HG03103 (cell line): ENCODE measurements around the gene VIPAS39.
"Not testable (repeated sequence)": the region's sequence is repeated elsewhere in the genome, so short reads cannot be mapped to it uniquely, and the experiment has no call there.

ENCODE experiments used
- ATAC-seq: cut with Tn5 transposase; IDR thresholded peaks from one replicate; pipeline ENCODE4 v1.9.1; 2021; ENCODE audit warnings: low read depth; ENCODE audit not compliant: unreplicated experiment

Gene VIPAS39

GRCh38 chr14:77473921-77474320 is 16.5 kb upstream of the VIPAS39 start:
- no peak for ATAC-seq

DNA sequence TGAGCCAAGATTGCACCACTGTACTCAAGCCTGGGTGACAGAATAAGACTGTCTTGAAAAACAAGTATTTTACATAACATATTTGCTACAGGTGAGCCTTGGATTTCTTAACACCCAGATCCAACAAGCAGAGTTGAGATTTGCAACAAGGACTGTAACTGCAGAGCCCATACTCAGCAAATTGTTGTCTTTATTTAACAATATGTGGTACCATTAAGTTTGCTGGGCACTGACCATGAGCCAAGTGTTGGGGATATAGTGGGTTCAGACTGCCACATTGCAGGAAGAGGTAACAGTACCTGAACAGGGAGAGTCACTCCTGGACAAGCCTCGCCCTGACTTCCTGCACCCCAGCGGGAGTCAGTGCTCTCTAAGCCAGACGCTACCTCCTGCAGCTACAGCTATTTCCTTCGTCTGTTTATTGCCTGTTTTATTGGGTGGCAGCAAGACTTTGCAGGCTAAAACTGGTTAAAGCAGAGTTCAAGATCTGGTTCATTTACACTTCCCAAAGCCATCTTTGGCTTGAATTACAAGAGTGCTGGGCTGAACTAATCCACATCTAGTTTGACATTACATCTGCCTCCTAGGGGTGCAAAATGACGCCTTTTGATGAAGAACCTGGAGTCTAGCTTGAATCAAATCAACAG is 12.9 kb upstream of the VIPAS39 start:
- ATAC-seq: no peak

GRCh38 chr14:77469539-77469938 is 12.1 kb upstream of the VIPAS39 start:
- ATAC-seq: no peak

DNA sequence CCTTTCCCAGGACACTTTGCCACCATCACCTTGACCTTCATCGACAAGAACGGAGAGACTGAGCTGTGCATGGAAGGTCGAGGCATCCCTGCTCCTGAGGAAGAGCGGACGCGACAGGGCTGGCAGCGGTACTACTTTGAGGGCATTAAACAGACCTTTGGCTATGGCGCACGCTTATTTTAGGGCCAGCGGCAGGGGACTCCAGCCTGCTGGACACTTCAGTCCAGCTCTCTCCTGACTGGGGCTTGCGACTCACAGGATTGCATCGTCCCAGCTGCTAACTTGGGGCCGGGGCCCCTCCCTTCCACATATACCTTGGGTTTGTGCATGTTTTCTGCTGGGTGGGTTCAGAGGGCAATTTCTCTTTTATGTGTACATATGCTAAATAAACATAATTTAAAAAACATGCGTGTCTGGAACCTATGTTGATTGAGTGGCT is 11.7 kb upstream of the VIPAS39 start:
- no peak for ATAC-seq

- ATAC-seq: no peak
Measured at GRCh38 chr14:77467801-77468200, 10.4 kb upstream of the VIPAS39 start.

DNA sequence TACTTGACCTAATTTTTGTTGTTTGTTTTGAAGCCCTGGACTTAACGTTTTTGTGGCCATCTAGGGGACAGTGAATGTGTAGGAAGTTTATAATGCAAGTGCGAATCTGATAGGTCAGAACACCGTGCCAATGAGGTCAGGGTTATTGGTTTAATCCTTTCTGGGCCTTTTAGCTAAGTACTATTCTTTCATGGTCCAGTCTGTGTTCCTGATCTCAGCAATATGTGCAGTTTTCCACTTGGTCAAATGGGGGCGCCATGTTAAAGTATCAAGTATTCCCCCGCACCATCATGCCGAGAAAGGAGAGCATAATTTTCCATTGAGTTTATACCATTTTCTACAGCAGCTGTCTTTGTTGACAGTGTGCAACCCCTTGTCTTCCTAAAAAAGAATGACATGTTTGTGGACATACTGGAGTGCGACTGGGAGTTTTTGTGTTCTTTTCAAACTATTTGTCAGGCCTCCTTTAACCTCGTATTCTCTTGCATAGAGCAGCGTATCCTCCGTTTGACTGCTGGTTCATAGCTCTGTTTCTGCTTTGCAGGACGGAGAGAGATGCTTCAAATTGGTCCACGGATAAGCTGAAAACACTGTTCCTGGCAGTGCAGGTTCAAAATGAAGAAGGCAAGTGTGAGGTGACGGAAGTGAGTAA is 1.8 kb upstream of the VIPAS39 start:
- ATAC-seq: no peak

- peak; percentile 12 for ATAC-seq
Measured at GRCh38 chr14:77458249-77458950, 999 bp upstream of the VIPAS39 start.

DNA sequence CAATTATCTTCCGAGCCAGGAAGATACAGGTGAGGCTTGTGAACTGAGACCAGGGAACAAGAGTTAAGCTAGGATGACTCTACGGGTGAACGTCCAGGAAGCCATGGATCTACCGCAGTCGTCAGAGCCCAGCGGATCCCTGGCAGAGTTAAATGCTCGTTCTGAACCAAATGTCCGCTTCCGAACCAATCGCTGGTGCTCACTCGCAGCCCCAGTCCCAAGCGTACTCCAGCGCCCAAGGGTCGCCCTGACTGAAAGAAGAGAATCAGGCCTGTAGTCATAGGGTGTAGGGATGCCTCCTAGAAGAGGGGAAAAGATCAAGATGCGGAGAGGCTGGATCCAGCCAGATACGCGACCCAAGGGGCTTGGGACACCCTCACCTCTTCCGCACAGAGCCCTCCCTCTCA is 283 bp downstream of the VIPAS39 start:
- no peak for ATAC-seq

DNA sequence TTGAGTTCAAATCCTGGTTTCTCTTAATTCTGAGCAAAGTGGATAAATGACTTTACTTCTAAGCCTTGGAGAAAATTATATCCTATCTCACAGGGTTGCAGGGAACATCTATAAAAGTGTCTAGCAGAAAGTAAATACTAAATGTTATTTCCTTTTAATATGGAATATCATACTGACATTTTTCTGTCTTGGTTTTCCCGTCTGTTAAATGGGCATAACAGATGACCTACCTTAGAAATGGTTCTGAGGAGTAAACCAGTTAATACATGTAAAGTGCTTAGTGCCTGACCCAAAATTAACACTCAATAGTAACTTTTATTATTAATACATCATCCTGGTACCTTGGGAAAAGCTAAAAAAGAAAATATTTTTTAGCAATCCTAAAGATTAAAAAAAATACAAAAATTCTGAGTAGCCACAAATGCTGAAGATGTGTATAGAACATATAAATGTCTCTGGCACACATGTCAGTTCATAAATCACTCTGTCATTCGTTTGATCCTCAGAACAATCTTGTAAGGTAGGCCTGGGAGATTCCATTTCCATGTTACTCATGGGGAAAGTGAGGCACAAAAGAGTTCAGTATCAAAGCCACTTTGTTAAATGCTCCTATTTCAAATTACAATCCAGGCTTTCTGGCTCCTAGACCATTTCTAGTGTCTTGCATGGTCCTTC is 1.3 kb downstream of the VIPAS39 start:
- ATAC-seq: no peak

DNA sequence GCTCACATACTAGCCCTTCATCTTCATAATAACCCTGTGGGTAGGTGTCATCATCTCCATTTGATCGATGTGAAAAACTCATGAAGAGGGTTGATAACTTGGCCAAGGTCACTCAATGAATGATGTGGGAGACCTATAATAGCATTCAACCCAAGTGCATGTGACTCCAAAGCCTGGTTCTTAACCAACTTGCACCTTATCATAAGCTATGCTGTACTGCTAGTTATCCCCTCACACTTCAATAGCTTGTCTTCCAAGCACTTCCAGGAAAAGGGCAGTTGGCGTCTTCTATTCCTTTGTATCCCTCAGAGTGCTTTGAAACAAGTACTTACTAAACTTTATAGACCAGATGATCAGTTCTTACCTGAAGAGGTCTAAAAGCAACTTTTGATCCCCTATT is 15.2 kb downstream of the VIPAS39 start:
- no peak for ATAC-seq

DNA sequence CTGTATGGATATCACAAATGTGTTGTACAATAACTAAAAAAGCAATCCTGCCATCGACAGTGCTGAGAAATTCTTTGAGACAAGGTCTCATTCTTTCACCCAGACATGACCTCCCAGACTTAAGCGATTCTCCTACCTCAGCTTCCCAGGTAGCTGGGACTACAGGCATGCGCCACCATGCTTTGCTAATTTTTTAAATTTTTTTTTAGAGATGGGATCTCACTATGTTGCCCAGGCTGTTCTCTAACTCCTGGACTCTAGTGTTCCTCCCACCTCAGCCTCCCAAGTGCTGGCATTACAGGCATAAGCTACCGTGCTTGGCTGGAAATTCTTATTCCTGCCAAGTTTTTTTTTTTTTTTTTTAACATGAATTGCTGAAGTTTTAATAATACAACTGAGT is 17.5 kb downstream of the VIPAS39 start:
- no peak for ATAC-seq

DNA sequence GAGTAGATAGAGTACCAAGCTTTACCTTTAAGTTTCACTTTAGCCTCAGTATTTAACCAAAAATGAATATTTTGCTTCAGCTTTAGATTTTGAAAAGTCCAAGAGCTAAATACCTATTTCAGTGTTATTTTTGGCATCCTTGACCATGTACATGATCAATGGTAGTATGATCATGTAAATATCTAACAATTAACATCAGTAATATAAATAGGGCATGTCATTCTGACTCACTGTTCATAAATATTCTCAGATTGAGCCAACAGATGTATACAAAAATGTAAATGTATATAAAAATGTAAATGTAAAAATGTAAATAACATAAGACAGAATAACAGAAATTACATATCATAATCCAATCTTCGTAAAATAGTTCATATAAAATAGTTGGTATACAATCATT is 18.8 kb downstream of the VIPAS39 start:
- no peak for ATAC-seq

DNA sequence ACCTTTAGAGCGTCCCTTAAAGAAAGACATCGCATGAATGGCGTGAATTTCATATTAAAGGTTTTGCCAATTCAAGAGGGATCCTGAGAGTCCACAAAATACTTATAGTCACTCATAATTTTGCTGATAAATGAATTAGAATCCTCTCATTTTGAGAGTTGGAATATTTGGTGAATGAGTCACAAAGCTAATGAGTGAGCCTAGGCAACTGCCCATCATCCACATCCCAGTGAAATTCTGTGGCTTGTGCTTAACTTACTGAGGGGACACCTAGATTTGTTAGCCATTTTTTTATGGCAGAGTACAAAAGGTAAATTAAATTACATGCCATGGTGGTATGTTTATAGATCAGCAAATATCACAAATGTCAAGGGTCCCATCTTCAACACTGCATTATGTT is 21.4 kb downstream of the VIPAS39 start:
- ATAC-seq: no peak

DNA sequence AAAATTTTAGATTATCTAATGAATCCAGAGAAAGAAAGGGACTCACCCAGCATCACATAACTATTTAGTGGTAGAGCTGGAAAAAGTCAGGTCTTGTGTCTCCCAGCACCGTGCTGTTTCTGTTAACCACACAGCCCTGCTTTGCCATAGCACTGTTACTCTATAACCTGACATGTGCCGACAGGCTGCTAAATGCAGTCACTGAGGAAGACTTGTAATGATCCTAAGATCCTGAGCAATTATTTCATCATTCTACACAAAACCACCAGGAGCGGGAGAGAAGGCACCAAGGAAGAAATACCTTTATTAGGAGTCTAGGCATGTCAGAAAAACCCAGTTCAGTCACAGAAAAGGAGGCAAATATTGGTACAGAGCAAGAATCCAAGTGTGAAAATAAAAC is 31.0 kb downstream of the VIPAS39 start:
- ATAC-seq: no peak

- ATAC-seq: no peak
Measured at GRCh38 chr14:77424862-77425261, 32.5 kb downstream of the VIPAS39 start.

- ATAC-seq: no peak
Measured at GRCh38 chr14:77423423-77423822, 34.0 kb downstream of the VIPAS39 start, which contains the start of gene NOXRED1. Gene NOXRED1, minus strand, starts transcription at chr14:77423523. Its CDS starts 634 bp downstream, at chr14:77422889.

- ATAC-seq: no peak
Measured at GRCh38 chr14:77421201-77421600, 36.2 kb downstream of the VIPAS39 start.

DNA sequence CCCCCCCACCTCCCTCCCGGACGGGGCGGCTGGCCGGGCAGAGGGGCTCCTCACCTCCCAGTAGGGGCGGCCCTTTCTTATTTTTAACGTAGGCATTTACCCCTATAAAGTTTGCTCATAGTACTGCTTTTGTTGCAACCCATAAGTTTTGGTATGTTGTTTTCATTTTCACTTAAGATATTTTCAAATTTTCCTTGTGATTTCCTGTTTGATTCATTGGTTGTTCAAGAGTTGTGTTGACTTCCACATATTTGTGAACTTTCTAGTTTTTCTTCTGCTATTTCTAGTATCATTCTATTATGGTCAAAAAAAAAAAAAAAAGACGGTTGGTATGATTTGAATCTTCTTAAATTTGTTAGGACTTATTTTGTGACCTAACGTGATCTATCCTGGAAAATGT is 40.6 kb downstream of the VIPAS39 start:
- ATAC-seq: no peak

DNA sequence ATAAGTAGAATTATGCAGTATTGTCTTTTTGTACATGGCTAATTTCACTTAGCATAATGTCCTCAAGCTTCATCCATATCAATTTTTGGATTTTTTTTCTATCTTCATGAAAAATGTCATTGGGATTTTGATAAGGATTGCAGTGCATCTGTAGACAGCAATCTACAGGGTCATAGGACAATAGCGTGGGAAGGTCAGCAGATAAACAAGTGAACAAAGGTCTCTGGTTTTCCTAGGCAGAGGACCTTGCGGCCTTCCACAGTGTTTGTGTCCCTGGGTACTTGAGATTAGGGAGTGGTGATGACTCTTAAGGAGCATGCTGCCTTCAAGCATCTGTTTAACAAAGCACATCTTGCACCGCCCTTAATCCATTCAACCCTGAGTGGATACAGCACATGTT is 41.3 kb downstream of the VIPAS39 start:
- not testable (repeated sequence) for ATAC-seq

DNA sequence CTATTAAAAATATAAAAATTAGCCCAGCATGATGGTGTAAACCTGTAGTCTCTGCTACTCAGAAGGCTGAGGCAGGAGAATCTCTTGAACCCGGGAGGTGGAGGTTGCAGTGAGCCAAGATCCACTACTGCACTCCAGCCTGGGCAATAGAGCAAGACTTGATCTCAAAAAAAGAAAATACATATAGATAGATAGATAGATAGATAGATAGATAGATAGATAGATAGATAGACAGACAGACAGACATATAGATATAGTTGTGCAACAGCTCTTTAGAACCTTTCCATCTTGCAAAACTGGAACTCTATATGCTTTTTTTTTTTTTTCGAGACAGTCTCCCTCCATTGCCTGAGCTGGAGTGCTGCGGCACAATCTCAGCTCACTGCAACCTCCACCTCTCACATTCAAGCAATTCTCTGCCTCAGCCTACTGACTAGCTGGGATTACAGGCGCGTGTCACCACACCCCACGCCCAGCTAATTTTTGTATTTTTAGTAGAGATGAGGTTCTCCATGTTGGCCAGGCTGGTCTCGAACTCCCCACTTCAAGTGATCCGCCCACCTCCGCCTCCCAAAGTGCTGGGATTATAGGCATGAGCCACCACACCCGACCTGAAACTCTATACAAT is 41.9 kb downstream of the VIPAS39 start:
- not testable (repeated sequence) for ATAC-seq

GRCh38 chr14:77409131-77409533 is 48.3 kb downstream of the VIPAS39 start:
- ATAC-seq: no peak
